H1 (cell line): ENCODE measurements around the gene HDAC3. TPM values are rescaled to one million over a fixed set of nuclear protein-coding genes. Genes with fewer than 3 reads are reported as not detected.

ENCODE experiments used
- CTCF ChIA-PET: fragments of 300-600 bp; sonication (Branson Sonifier 250); formaldehyde crosslinking; loops from one replicate; lab custom pipeline; 2021; ENCODE audit not compliant: partially characterized antibody; lab: Charles Lee
- POLR2A ChIA-PET: fragments of 300-600 bp; sonication (Branson Sonifier 250); formaldehyde crosslinking; loops from one replicate; lab custom pipeline; 2021; ENCODE audit warnings: inconsistent platforms; ENCODE audit not compliant: partially characterized antibody; lab: Charles Lee
- DNase-seq, 2 experiments: peaks; one replicate each; pipeline versions ENCODE4 v3.0.0 to v3.0.0-alpha.2; 2010 to 2022; ENCODE audit warnings: low spot score in 2 of 2, low read depth in 1 of 2, mixed read lengths in 1 of 2
- FAIRE-seq: peaks from 2 replicates; lab custom pipeline; 2011; peaks lifted over from hg19 to GRCh38; lab: Jason Lieb, UNC
- H2AFZ ChIP-seq: 2 replicates; pipeline ENCODE4 v1.8.1; 2012; ENCODE audit warnings: low read length, inconsistent platforms
- H2AK5ac ChIP-seq: 2 replicates; pipeline ENCODE4 v1.6.1; 2013; ENCODE audit warnings: low read depth, low read length
- H2BK120ac ChIP-seq: replicated peaks from 2 replicates; pipeline ENCODE3; 2013; ENCODE audit warnings: low read depth, low read length, inconsistent platforms
- H2BK12ac ChIP-seq: 2 replicates; pipeline ENCODE4 v1.6.1; 2013; ENCODE audit warnings: low read depth, low read length
- H2BK15ac ChIP-seq: 2 replicates; pipeline ENCODE4 v1.6.1; 2013; ENCODE audit warnings: low read length
- H2BK20ac ChIP-seq: 2 replicates; pipeline ENCODE4 v1.6.1; 2013; ENCODE audit warnings: low read length
- H2BK5ac ChIP-seq: 2 replicates; pipeline ENCODE4 v1.6.1; 2013; ENCODE audit warnings: low read depth, low read length
- H3K14ac ChIP-seq: 2 replicates; pipeline ENCODE4 v1.6.1; 2013; ENCODE audit warnings: inconsistent platforms; ENCODE audit not compliant: insufficient read length
- H3K18ac ChIP-seq: 2 replicates; pipeline ENCODE4 v1.6.1; 2013; ENCODE audit warnings: low read length; ENCODE audit errors: extremely low read depth
- H3K23ac ChIP-seq: 2 replicates; pipeline ENCODE4 v1.6.1; 2013; ENCODE audit warnings: inconsistent platforms; ENCODE audit not compliant: insufficient read length
- H3K23me2 ChIP-seq: 2 replicates; pipeline ENCODE4 v1.6.1; 2013; ENCODE audit warnings: low read depth, low read length
- H3K27ac ChIP-seq: 2 replicates; pipeline ENCODE4 v1.6.1; 2011; ENCODE audit warnings: low read depth, low read length, inconsistent platforms
- H3K27me3 ChIP-seq, 4 experiments: replicated peaks in 1 of 4; 1 replicate in 1 of 4; 2 replicates in 3 of 4; pipeline versions ENCODE4 v1.6.1 to v1.8.1; 2011 to 2013; ENCODE audit warnings: low read length in 3 of 4, mild to moderate bottlenecking in 3 of 4, inconsistent platforms in 2 of 4, mixed read lengths in 2 of 4, moderate library complexity in 1 of 4; ENCODE audit not compliant: control insufficient read depth in 3 of 4, insufficient read depth in 3 of 4; ENCODE audit errors: extremely low read depth in 1 of 4
- H3K36me3 ChIP-seq, 4 experiments: 2 replicates each; pipeline versions ENCODE4 v1.6.1 to v1.8.1; 2011 to 2013; ENCODE audit warnings: mild to moderate bottlenecking in 4 of 4, low read length in 3 of 4, moderate library complexity in 2 of 4, control low read depth in 1 of 4, inconsistent platforms in 1 of 4; ENCODE audit not compliant: insufficient read depth in 4 of 4, control insufficient read depth in 2 of 4
- H3K4ac ChIP-seq: replicated peaks from 2 replicates; pipeline ENCODE3; 2013; ENCODE audit warnings: low read length, low read depth, mixed read lengths, inconsistent platforms; ENCODE audit not compliant: insufficient read length
- H3K4me1 ChIP-seq, 4 experiments: replicated peaks in 1 of 4; 1 replicate in 1 of 4; 2 replicates in 3 of 4; pipeline versions ENCODE4 v1.6.1 to v1.8.1; 2011 to 2013; ENCODE audit warnings: low read length in 3 of 4, inconsistent platforms in 2 of 4, mixed read lengths in 1 of 4; ENCODE audit not compliant: insufficient read depth in 4 of 4, control insufficient read depth in 3 of 4
- H3K4me2 ChIP-seq, 2 experiments: 2 replicates each; pipeline versions ENCODE4 v1.6.1 to v1.8.1; 2011 to 2013; ENCODE audit warnings: low read depth in 2 of 2, low read length in 2 of 2, control low read depth in 1 of 2, inconsistent platforms in 1 of 2, mild to moderate bottlenecking in 1 of 2; ENCODE audit not compliant: insufficient read depth in 1 of 2
- H3K4me3 ChIP-seq, 4 experiments: fragments of 200-600, 300-600 bp in 1 of 4; sonication (generic), shearing (Covaris generic), sonication (Bioruptor Twin) in 1 of 4; 2 replicates each; pipeline versions ENCODE4 v1.5.1 to v1.8.1; 2011 to 2016; ENCODE audit warnings: low read length in 4 of 4, low read depth in 3 of 4, control low read depth in 2 of 4, inconsistent platforms in 2 of 4, mild to moderate bottlenecking in 2 of 4, mixed read lengths in 1 of 4, moderate library complexity in 1 of 4; ENCODE audit not compliant: insufficient read depth in 2 of 4; ENCODE audit errors: extremely low read depth in 1 of 4
- H3K56ac ChIP-seq: replicated peaks from 2 replicates; pipeline ENCODE3; 2013; ENCODE audit warnings: low read depth, mild to moderate bottlenecking, mixed read lengths, low read length, inconsistent platforms; ENCODE audit not compliant: insufficient read length
- H3K79me1 ChIP-seq: 2 replicates; pipeline ENCODE4 v1.6.1; 2013; ENCODE audit warnings: low read depth, low read length, control low read depth
- H3K79me2 ChIP-seq, 2 experiments: 2 replicates each; pipeline versions ENCODE4 v1.6.1 to v1.8.1; 2012 to 2013; ENCODE audit warnings: low read length in 2 of 2, mild to moderate bottlenecking in 2 of 2, inconsistent platforms in 1 of 2; ENCODE audit not compliant: insufficient read depth in 2 of 2, control insufficient read depth in 1 of 2
- H3K9ac ChIP-seq, 4 experiments: replicated peaks in 1 of 4; 1 replicate in 1 of 4; 2 replicates in 3 of 4; pipeline versions ENCODE4 v1.6.1 to v1.8.1; 2011 to 2013; ENCODE audit warnings: low read depth in 3 of 4, low read length in 3 of 4, control low read depth in 2 of 4, mild to moderate bottlenecking in 2 of 4, moderate library complexity in 2 of 4, inconsistent platforms in 1 of 4; ENCODE audit errors: extremely low read depth in 1 of 4
- H3K9me3 ChIP-seq, 2 experiments: 2 replicates each; pipeline versions ENCODE4 v1.6.1 to v1.8.1; 2012 to 2013; ENCODE audit warnings: mild to moderate bottlenecking in 2 of 2, moderate library complexity in 2 of 2, control low read depth in 1 of 2, inconsistent platforms in 1 of 2, low read depth in 1 of 2, low read length in 1 of 2, mixed read lengths in 1 of 2; ENCODE audit not compliant: insufficient read depth in 2 of 2
- H4K20me1 ChIP-seq, 2 experiments: replicated peaks in 1 of 2; 2 replicates each; pipeline versions ENCODE3 to v1.8.1; 2011 to 2013; ENCODE audit warnings: inconsistent platforms in 2 of 2, low read length in 2 of 2, mild to moderate bottlenecking in 1 of 2; ENCODE audit not compliant: insufficient read depth in 2 of 2, control insufficient read depth in 1 of 2
- H4K5ac ChIP-seq: 2 replicates; pipeline ENCODE4 v1.6.1; 2013; ENCODE audit warnings: low read length, low read depth, mixed read lengths, inconsistent platforms; ENCODE audit not compliant: insufficient read length
- H4K8ac ChIP-seq: 2 replicates; pipeline ENCODE4 v1.8.0; 2013; ENCODE audit warnings: mild to moderate bottlenecking, moderate library complexity, low read length, inconsistent platforms; ENCODE audit not compliant: insufficient read depth; ENCODE audit errors: extremely low read depth
- H4K91ac ChIP-seq: replicated peaks from 2 replicates; pipeline ENCODE3; 2013; ENCODE audit warnings: low read length, mixed read lengths, inconsistent platforms; ENCODE audit not compliant: insufficient read length
- BACH1 ChIP-seq: IDR thresholded peaks from 2 replicates; pipeline ENCODE4 v1.6.1; 2012; ENCODE audit warnings: low read length, improper control_type of control experiment
- GABPA ChIP-seq: IDR thresholded peaks from 2 replicates; pipeline ENCODE4 v1.6.1; 2011; ENCODE audit warnings: mild to moderate bottlenecking, low read length, moderate library complexity, borderline replicate concordance; ENCODE audit not compliant: insufficient read depth
- HDAC2 ChIP-seq, 2 experiments: fragments of 300-600 bp in 1 of 2; sonication (generic) in 1 of 2; IDR thresholded peaks; 2 replicates each; pipeline ENCODE4 v1.6.1; 2011 to 2012; ENCODE audit warnings: low read depth in 2 of 2, low read length in 2 of 2, mild to moderate bottlenecking in 2 of 2, moderate library complexity in 2 of 2, borderline replicate concordance in 1 of 2, inconsistent platforms in 1 of 2
- JUN ChIP-seq: IDR thresholded peaks from 2 replicates; pipeline ENCODE4 v1.6.1; 2011; ENCODE audit warnings: low read depth, mild to moderate bottlenecking, improper control_type of control experiment, low read length
- RAD21 ChIP-seq, 2 experiments: IDR thresholded peaks in 1 of 2; conservative IDR thresholded peaks in 1 of 2; 2 replicates each; pipeline ENCODE4 v1.6.1; 2011; ENCODE audit warnings: low read depth in 2 of 2, low read length in 2 of 2, improper control_type of control experiment in 1 of 2, inconsistent platforms in 1 of 2, mild to moderate bottlenecking in 1 of 2, moderate library complexity in 1 of 2
- RFX5 ChIP-seq: IDR thresholded peaks from 2 replicates; pipeline ENCODE4 v1.6.1; 2011; ENCODE audit warnings: low read depth, low read length, improper control_type of control experiment, borderline replicate concordance
- RNF2 ChIP-seq: fragments of 200-900, 300-1000 bp; sonication (generic); IDR thresholded peaks from 2 replicates; pipeline ENCODE4 v1.7.1; 2016; ENCODE audit warnings: borderline replicate concordance, low read depth, mild to moderate bottlenecking, antibody characterized with exemption, low read length; ENCODE audit not compliant: poor library complexity, severe bottlenecking; ENCODE audit errors: missing control alignments
- RXRA ChIP-seq: IDR thresholded peaks from 2 replicates; pipeline ENCODE4 v1.6.1; 2011; ENCODE audit warnings: low read depth, mild to moderate bottlenecking, low read length, moderate library complexity; ENCODE audit not compliant: insufficient read depth
- SP2 ChIP-seq: IDR thresholded peaks from 2 replicates; pipeline ENCODE4 v1.6.1; 2012; ENCODE audit warnings: mild to moderate bottlenecking, low read length, inconsistent platforms
- TEAD4 ChIP-seq: IDR thresholded peaks from 2 replicates; pipeline ENCODE4 v1.6.1; 2012; ENCODE audit warnings: low read depth, low read length, inconsistent platforms, mixed read lengths
- polyA plus RNA-seq, 7 experiments: library from polyadenylated mRNA; depleted of rRNA in 3 of 7; stranded (reverse) in 5 of 7; unstranded in 2 of 7; fragments of >200 nt in 5 of 7; fragments of 200-250 nt in 2 of 7; gene quantifications; 1 replicate in 5 of 7; 2 replicates in 1 of 7; 4 replicates in 1 of 7; pipeline versions ENCODE4 v1.2.1 to v1.2.3, GENCODE V29; 2011 to 2013; ENCODE audit warnings: missing spikeins in 2 of 7, mixed read lengths in 2 of 7
- total RNA-seq: library from RNA; stranded (reverse); fragmentation: NEBNext Ultra II Directional; extraction: Animal tissue kit (Norgen Biotek cat#: 25700); gene quantifications from 2 replicates; pipeline ENCODE4 v1.2.1, GENCODE V29; 2021
- TF ChIP-seq, protein P1 (sequence below): IDR thresholded peaks from 2 replicates; pipeline ENCODE4 v1.6.1; 2011; ENCODE audit warnings: low read length, improper control_type of control experiment

The HDAC3 gene
- total and polyA plus RNA-seq, 2 of the 8 experiments (the other 6 are each of a cell fraction or from before 2014, with no cell fraction given): 99.0 to 120 TPM

DNA sequence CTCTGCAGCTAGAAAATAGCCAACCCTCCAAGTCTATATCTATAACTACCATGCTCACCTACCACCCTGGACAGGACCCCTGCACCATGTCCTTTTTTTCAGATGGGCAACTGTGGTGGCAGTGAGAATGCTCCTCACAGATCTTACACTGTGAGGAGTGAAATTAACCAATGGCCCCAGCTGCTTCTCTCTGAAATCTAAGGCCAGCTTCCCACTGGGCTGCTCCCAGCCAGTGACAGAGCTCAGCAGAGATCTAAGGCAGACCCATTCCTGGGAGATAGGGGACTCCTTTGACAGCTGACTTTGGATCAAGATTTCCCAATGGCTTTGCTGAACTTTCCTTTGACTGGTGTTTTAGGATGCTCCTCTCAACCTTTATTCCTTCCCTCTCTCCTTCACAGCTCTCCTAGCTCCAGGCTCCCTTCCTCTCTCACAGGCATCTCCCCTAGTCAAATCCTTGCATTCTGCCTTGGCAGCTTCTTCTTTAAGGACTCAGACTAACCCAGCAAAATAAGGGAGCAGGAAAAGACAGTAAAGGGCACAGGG is 47.0 kb upstream of the HDAC3 start:
- no peak overlapping the region for H2AFZ ChIP-seq
- H2AK5ac ChIP-seq: no peak overlapping the region
- no peaks in the 10 kb centered on the region; the same call in 1 of the 2 replicates for H3K79me1 ChIP-seq
- no peak overlapping the region for H4K5ac ChIP-seq
- DNase-seq (no peak), FAIRE-seq (no peak)
- no peak overlapping the region for H3K14ac ChIP-seq
- H4K20me1 ChIP-seq: no peaks in the 10 kb centered on the region
- no peak overlapping the region for H3K23ac ChIP-seq
- no peak overlapping the region for H2BK20ac ChIP-seq
- H3K4me3 ChIP-seq: no peak overlapping the region
- no peak overlapping the region for H2BK120ac ChIP-seq
- H2BK5ac ChIP-seq: no peak overlapping the region
- H2BK15ac ChIP-seq: no peak overlapping the region
- no peak overlapping the region for H3K18ac ChIP-seq
- H3K9ac ChIP-seq: no peak overlapping the region
- no peak overlapping the region for H3K56ac ChIP-seq
- H3K27ac ChIP-seq: no peak overlapping the region
- no peak overlapping the region for H4K91ac ChIP-seq
- H3K79me2 ChIP-seq: peaks cover 0 to 6% of the 10 kb centered on the region in 2 experiments; a peak in 1 of 4 replicates
- H3K4me2 ChIP-seq: peak overlapping the region in 1 of 2 experiments; percentile 88; a peak in 1 of 4 replicates
- H3K4me1 ChIP-seq: peaks cover 10 to 27% (median 20%) of the 10 kb centered on the region in 4 experiments
- POLR2A ChIA-PET: interaction anchor here (0.7 to 3.8 kb wide), 13 partner anchors 8 to 286 kb away, joined by 3 to 18 read pairs (median 4); partner anchors contain the start of genes HDAC3 and RELL2
- no peak overlapping the region for H2BK12ac ChIP-seq
- H3K9me3 ChIP-seq: no peaks in the 10 kb centered on the region
- H3K23me2 ChIP-seq: peaks cover 15% of the 10 kb centered on the region
- H3K36me3 ChIP-seq: peaks cover 0 to 5% (median 2%) of the 10 kb centered on the region in 4 experiments; a peak in 5 of 8 replicates
- no peak overlapping the region for H4K8ac ChIP-seq
- no peaks in the 10 kb centered on the region for H3K27me3 ChIP-seq
- CTCF ChIA-PET: interaction anchor here (0.6 to 4.0 kb wide), 20 partner anchors 9 to 285 kb away, joined by 3 to 28 read pairs (median 4); partner anchors contain the start of genes PCDH1 and RNF14
- H3K4ac ChIP-seq: no peak overlapping the region
- TF ChIP-seq RNF2 (no peak), TEAD4 (no peak), JUN (no peak), GABPA (no peak), RAD21 (IDR thresholded peaks at IDR 0.05 in 1 of 2, conservative IDR thresholded peaks at IDR 0.05 in 1 of 2; ENCODE audit: low read depth in 2 of 2, low read length in 2 of 2) (no peak), HDAC2 (IDR thresholded peaks at IDR 0.05; ENCODE audit: borderline replicate concordance in 1 of 2, low read depth in 2 of 2, low read length in 2 of 2) (no peak), RFX5 (no peak), BACH1 (no peak), SP2 (no peak), RXRA (no peak)
- TF ChIP-seq, protein P1, sequence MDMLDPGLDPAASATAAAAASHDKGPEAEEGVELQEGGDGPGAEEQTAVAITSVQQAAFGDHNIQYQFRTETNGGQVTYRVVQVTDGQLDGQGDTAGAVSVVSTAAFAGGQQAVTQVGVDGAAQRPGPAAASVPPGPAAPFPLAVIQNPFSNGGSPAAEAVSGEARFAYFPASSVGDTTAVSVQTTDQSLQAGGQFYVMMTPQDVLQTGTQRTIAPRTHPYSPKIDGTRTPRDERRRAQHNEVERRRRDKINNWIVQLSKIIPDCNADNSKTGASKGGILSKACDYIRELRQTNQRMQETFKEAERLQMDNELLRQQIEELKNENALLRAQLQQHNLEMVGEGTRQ: no peak
